Glutamatergic neuron (in vitro differentiated cells): ENCODE results near the gene POLRMT. TPM values are rescaled to one million over a fixed set of nuclear protein-coding genes. Genes with fewer than 3 reads are reported as not detected.

ENCODE experiments used
- DNase-seq: peaks from one replicate; pipeline ENCODE4 v3.0.0; 2022
- H3K27ac Mint-ChIP-seq: one replicate; pipeline ENCODE4 v1.8.0; 2020; ENCODE audit warnings: mild to moderate bottlenecking, mixed read lengths, inconsistent platforms; ENCODE audit not compliant: unreplicated experiment
- H3K27me3 Mint-ChIP-seq: one replicate; pipeline ENCODE4 v1.8.0; 2020; ENCODE audit warnings: mild to moderate bottlenecking, moderate library complexity, mixed read lengths, inconsistent platforms; ENCODE audit not compliant: unreplicated experiment
- H3K36me3 Mint-ChIP-seq: one replicate; pipeline ENCODE4 v1.8.0; 2020; ENCODE audit warnings: mild to moderate bottlenecking, mixed read lengths, inconsistent platforms; ENCODE audit not compliant: unreplicated experiment
- H3K4me1 Mint-ChIP-seq: one replicate; pipeline ENCODE4 v1.8.0; 2020; ENCODE audit warnings: mild to moderate bottlenecking, low read depth, mixed read lengths, inconsistent platforms; ENCODE audit not compliant: unreplicated experiment
- H3K4me3 Mint-ChIP-seq: one replicate; pipeline ENCODE4 v1.8.0; 2020; ENCODE audit warnings: mild to moderate bottlenecking, mixed read lengths, inconsistent platforms; ENCODE audit not compliant: unreplicated experiment
- H3K9me3 Mint-ChIP-seq: one replicate; pipeline ENCODE4 v1.8.0; 2020; ENCODE audit warnings: mild to moderate bottlenecking, moderate library complexity, mixed read lengths, inconsistent platforms; ENCODE audit not compliant: unreplicated experiment
- total RNA-seq: library from RNA; stranded (reverse); fragmentation: NEBNext Ultra II Directional; extraction: Animal tissue kit (Norgen Biotek cat#: 25700); gene quantifications from one replicate; pipeline ENCODE4 v1.2.1, GENCODE V29; 2021; ENCODE audit not compliant: unreplicated experiment
- TF ChIP-seq, protein P1 (sequence below): fragments of 200-600 bp; sonication (generic); IDR thresholded peaks from one replicate; pipeline ENCODE4 v1.5.0; 2021; ENCODE audit not compliant: partially characterized antibody, unreplicated experiment

Gene POLRMT
- total RNA-seq, 1 donor from 2014 or later, result 79.9 TPM

DNA sequence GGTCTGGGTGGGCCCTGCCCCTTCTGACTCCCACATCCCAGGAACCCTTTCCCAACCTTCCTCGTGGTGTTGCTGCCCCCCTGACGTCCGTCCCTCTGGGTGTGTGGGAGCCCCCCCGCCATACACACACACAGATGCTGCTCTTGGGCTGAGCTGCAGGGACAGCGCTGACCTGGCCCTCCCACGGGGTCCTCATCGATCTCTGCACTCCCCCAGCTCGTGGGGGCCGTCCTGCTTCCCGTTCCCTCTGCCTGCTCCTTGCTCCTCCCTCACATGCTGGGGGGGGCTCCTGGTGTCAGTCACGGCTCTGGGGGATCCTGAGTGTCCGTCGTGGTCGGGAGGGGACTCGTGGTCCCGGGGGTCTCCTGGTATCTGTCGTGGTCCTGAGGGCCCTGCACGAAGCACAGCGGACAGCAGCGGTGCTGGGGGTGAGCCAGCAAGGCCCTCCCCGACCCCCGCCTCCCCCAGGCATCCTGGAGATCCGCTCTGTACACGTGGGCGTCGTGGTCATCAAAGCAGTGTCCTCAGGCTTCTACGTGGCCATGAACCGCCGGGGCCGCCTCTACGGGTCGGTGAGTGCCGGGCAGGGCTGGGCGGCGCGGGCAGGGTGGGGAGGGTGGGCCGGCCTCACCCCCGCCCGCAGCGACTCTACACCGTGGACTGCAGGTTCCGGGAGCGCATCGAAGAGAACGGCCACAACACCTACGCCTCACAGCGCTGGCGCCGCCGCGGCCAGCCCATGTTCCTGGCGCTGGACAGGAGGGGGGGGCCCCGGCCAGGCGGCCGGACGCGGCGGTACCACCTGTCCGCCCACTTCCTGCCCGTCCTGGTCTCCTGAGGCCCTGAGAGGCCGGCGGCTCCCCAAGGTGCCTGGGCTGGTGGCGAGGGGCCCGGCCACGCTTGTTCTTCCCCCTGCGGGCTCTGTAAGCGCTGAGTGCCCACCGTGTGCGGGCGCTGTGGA is 9.7 kb upstream of the POLRMT start:
- Mint-ChIP-seq H3K4me3 (no peak overlapping the region), H3K9me3 (peaks cover 4% of the 10 kb centered on the region), H3K27me3 (peaks cover 7% of the 10 kb centered on the region), H3K4me1 (no peaks in the 10 kb centered on the region), H3K27ac (no peak overlapping the region), H3K36me3 (no peaks in the 10 kb centered on the region)
- DNase-seq, result no peak
- TF ChIP-seq, protein P1, sequence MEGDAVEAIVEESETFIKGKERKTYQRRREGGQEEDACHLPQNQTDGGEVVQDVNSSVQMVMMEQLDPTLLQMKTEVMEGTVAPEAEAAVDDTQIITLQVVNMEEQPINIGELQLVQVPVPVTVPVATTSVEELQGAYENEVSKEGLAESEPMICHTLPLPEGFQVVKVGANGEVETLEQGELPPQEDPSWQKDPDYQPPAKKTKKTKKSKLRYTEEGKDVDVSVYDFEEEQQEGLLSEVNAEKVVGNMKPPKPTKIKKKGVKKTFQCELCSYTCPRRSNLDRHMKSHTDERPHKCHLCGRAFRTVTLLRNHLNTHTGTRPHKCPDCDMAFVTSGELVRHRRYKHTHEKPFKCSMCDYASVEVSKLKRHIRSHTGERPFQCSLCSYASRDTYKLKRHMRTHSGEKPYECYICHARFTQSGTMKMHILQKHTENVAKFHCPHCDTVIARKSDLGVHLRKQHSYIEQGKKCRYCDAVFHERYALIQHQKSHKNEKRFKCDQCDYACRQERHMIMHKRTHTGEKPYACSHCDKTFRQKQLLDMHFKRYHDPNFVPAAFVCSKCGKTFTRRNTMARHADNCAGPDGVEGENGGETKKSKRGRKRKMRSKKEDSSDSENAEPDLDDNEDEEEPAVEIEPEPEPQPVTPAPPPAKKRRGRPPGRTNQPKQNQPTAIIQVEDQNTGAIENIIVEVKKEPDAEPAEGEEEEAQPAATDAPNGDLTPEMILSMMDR, result no peak

DNA sequence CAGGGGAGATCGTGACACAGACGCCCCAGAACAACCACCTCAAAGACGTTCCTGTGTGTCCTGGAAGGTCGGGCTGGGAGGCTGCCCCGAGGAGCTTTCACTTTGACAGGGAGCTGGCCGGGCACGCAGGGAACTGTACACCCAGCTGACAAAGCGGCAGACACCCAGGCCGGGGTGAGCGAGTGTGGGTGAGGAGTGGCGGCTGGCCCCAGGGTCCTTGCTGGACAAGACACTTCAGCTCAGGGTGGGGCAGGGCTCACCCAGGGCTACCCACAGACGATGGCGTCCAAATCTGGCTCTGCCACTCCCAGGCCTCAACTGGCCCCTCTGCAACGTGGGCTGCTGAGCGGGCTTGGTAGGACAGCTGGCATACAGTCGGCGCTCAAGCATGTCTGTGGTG is 8.4 kb upstream of the POLRMT start:
- peaks cover 7% of the 10 kb centered on the region for H3K27me3 Mint-ChIP-seq

DNA sequence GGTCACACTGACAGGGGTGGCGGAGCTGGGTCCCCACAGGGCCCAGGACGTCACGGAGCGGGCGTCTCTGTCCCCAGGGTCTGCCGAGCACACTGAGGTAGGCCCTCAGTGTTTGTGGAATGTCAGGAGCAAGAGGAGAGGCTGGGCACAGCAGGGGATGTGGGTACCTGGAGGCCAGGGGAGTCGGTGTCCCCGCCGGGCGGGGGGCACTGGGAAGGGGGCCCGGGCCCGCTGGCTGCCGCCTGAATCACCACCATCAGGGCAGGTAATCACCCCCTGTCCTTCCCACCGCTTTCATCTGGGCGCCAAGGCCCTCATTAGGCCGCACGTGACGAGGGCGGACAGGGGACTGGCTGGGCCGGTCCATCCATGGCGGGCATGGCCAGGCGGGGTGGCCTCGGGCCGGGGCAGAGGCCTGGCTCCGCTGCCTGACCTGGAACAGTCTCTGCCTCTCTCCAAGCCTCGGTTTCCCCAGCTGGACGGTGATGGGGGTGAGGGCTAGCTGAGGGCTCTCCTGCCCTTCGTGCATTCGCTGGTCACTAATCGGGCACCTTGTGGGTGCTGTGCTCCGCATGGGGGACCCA is 7.4 kb upstream of the POLRMT start:
- Mint-ChIP-seq H3K4me3 (no peak overlapping the region), H3K27ac (no peak overlapping the region), H3K36me3 (no peaks in the 10 kb centered on the region), H3K4me1 (no peaks in the 10 kb centered on the region), H3K27me3 (peaks cover 3% of the 10 kb centered on the region), H3K9me3 (peaks cover 4% of the 10 kb centered on the region)
- no peak for DNase-seq
- TF ChIP-seq, protein P1, result no peak

More for the DNA sequence above, 8.4 kb upstream of the POLRMT start:
- DNase-seq, result no peak
- H3K4me1 Mint-ChIP-seq, result no peaks in the 10 kb centered on the region
- no peak overlapping the region for H3K27ac Mint-ChIP-seq
- peaks cover 4% of the 10 kb centered on the region for H3K9me3 Mint-ChIP-seq
- H3K4me3 Mint-ChIP-seq, result no peak overlapping the region
- H3K36me3 Mint-ChIP-seq, result no peaks in the 10 kb centered on the region
- TF ChIP-seq, protein P1, result no peak

DNA sequence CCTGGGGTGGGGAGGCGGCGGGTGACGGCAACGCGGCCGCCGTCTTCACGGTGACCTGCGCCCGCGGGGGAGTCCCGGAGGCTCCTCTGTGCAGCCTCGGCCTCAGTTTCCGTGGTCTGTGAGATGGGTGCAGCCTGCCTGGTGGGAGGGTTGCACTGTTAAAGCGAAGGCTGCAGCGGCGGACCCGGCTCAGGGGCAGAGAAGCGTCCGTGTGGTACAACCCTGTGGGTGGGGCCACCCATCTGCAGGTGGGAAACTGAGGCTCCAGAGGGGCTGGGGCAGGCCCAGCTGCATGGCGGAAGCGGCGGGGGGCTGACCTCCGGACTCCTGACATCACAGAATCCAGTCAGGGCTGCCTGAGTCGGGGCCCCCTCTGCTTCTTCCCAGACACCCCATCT is 6.8 kb upstream of the POLRMT start:
- H3K27me3 Mint-ChIP-seq, result peaks cover 3% of the 10 kb centered on the region
- H3K9me3 Mint-ChIP-seq, result peaks cover 4% of the 10 kb centered on the region
- no peak for DNase-seq
- no peak overlapping the region for H3K27ac Mint-ChIP-seq
- no peaks in the 10 kb centered on the region for H3K36me3 Mint-ChIP-seq
- H3K4me3 Mint-ChIP-seq, result no peak overlapping the region
- TF ChIP-seq, protein P1, result no peak
- no peaks in the 10 kb centered on the region for H3K4me1 Mint-ChIP-seq
